H9 (cell line): ENCODE results near the gene PARP1. TPM values are rescaled to one million over a fixed set of nuclear protein-coding genes. Genes with fewer than 3 reads are reported as not detected.

Experiments used
- DNase-seq: peaks from one replicate; pipeline ENCODE4 v3.0.0-alpha.2; 2017
- H2AFZ ChIP-seq: one replicate; pipeline ENCODE4 v1.6.1; 2013; ENCODE audit warnings: mild to moderate bottlenecking, low read length, control low read depth, moderate library complexity
- H2AK5ac ChIP-seq: 2 replicates; pipeline ENCODE4 v1.6.1; 2013; ENCODE audit warnings: low read length, control low read depth, mixed read lengths; ENCODE audit not compliant: insufficient read length
- H2BK120ac ChIP-seq: one replicate; pipeline ENCODE4 v1.6.1; 2013; ENCODE audit warnings: low read depth, mild to moderate bottlenecking, low read length, control low read depth, inconsistent platforms; ENCODE audit not compliant: poor library complexity, severe bottlenecking
- H2BK12ac ChIP-seq: 2 replicates; pipeline ENCODE4 v1.6.1; 2013; ENCODE audit warnings: low read length, control low read depth, mixed read lengths, low read depth; ENCODE audit not compliant: insufficient read length
- H2BK15ac ChIP-seq: 2 replicates; pipeline ENCODE4 v1.6.1; 2013; ENCODE audit warnings: low read depth, low read length, control low read depth
- H2BK20ac ChIP-seq: one replicate; pipeline ENCODE4 v1.6.1; 2013; ENCODE audit warnings: low read depth, mild to moderate bottlenecking, low read length, control low read depth, inconsistent platforms; ENCODE audit not compliant: poor library complexity, severe bottlenecking
- H2BK5ac ChIP-seq: 2 replicates; pipeline ENCODE4 v1.6.1; 2013; ENCODE audit warnings: low read length, control low read depth, mixed read lengths; ENCODE audit not compliant: insufficient read length
- H3K14ac ChIP-seq: 2 replicates; pipeline ENCODE4 v1.6.1; 2013; ENCODE audit warnings: low read length, control low read depth; ENCODE audit not compliant: insufficient read depth
- H3K18ac ChIP-seq: 2 replicates; pipeline ENCODE4 v1.6.1; 2013; ENCODE audit warnings: low read depth, mild to moderate bottlenecking, mixed read lengths, low read length, control low read depth; ENCODE audit not compliant: insufficient read length
- H3K23ac ChIP-seq: 2 replicates; pipeline ENCODE4 v1.6.1; 2013; ENCODE audit warnings: low read length, control low read depth, mixed read lengths, low read depth; ENCODE audit not compliant: insufficient read length
- H3K23me2 ChIP-seq: 2 replicates; pipeline ENCODE4 v1.6.1; 2013; ENCODE audit warnings: low read depth, mild to moderate bottlenecking, mixed read lengths, low read length, control low read depth; ENCODE audit not compliant: insufficient read length, poor library complexity, severe bottlenecking
- H3K27ac ChIP-seq: 2 replicates; pipeline ENCODE4 v1.5.1; 2013; ENCODE audit warnings: low read length, control low read depth, mixed read lengths, low read depth; ENCODE audit not compliant: insufficient read length
- H3K27me3 ChIP-seq: 2 replicates; pipeline ENCODE4 v1.6.1; 2013; ENCODE audit warnings: low read length, control low read depth, inconsistent platforms; ENCODE audit not compliant: insufficient read depth
- H3K4ac ChIP-seq: 2 replicates; pipeline ENCODE4 v1.6.1; 2013; ENCODE audit warnings: low read depth, mild to moderate bottlenecking, control low read depth, inconsistent platforms, low read length, moderate library complexity
- H3K4me1 ChIP-seq: 2 replicates; pipeline ENCODE4 v1.6.1; 2013; ENCODE audit warnings: low read length, control low read depth, inconsistent platforms; ENCODE audit not compliant: insufficient read depth
- H3K4me2 ChIP-seq: 2 replicates; pipeline ENCODE4 v1.6.1; 2013; ENCODE audit warnings: low read length, control low read depth, mixed read lengths; ENCODE audit not compliant: insufficient read length, insufficient read depth
- H3K56ac ChIP-seq: 2 replicates; pipeline ENCODE4 v1.6.1; 2013; ENCODE audit warnings: low read depth, mild to moderate bottlenecking, mixed read lengths, low read length, control low read depth; ENCODE audit not compliant: insufficient read length
- H3K79me1 ChIP-seq: 2 replicates; pipeline ENCODE4 v1.6.1; 2013; ENCODE audit warnings: low read depth, mild to moderate bottlenecking, moderate library complexity, low read length, control low read depth, inconsistent platforms; ENCODE audit not compliant: insufficient read depth, poor library complexity, severe bottlenecking
- H3K79me2 ChIP-seq: 2 replicates; pipeline ENCODE4 v1.6.1; 2013; ENCODE audit warnings: low read length, control low read depth, inconsistent platforms; ENCODE audit not compliant: insufficient read depth
- H3K9ac ChIP-seq: 2 replicates; pipeline ENCODE4 v1.6.1; 2013; ENCODE audit warnings: low read length, control low read depth, mixed read lengths; ENCODE audit not compliant: insufficient read length; ENCODE audit errors: extremely low read depth
- H3K9me3 ChIP-seq: one replicate; pipeline ENCODE4 v1.6.1; 2013; ENCODE audit warnings: low read depth, low read length, inconsistent platforms; ENCODE audit not compliant: control insufficient read depth
- H3T11ph ChIP-seq: one replicate; pipeline ENCODE4 v1.6.1; 2013; ENCODE audit warnings: mild to moderate bottlenecking, low read length, control low read depth, inconsistent platforms
- H4K20me1 ChIP-seq: one replicate; pipeline ENCODE4 v1.6.1; 2013; ENCODE audit not compliant: control insufficient read depth, insufficient read length, insufficient read depth
- H4K5ac ChIP-seq: 2 replicates; pipeline ENCODE4 v1.6.1; 2013; ENCODE audit warnings: low read depth, mild to moderate bottlenecking, mixed read lengths, low read length, control low read depth; ENCODE audit not compliant: insufficient read length
- H4K8ac ChIP-seq: replicated peaks from 2 replicates; pipeline ENCODE4 v1.6.1; 2013; ENCODE audit warnings: low read length, control low read depth, mixed read lengths, low read depth; ENCODE audit not compliant: insufficient read length
- H4K91ac ChIP-seq: 2 replicates; pipeline ENCODE4 v1.6.1; 2013; ENCODE audit warnings: low read depth, mild to moderate bottlenecking, moderate library complexity, mixed read lengths, low read length, control low read depth; ENCODE audit not compliant: insufficient read length
- H3K27ac Mint-ChIP-seq, 3 experiments: 2 replicates in 2 of 3; 3 replicates in 1 of 3; pipeline ENCODE4 v1.8.0; 2020 to 2021; ENCODE audit warnings: mixed read lengths in 3 of 3, mild to moderate bottlenecking in 1 of 3, moderate library complexity in 1 of 3
- H3K27me3 Mint-ChIP-seq: 2 replicates; pipeline ENCODE4 v1.8.0; 2021; ENCODE audit warnings: low read depth, mild to moderate bottlenecking, moderate library complexity, mixed read lengths
- H3K36me3 Mint-ChIP-seq, 3 experiments: 2 replicates in 2 of 3; 3 replicates in 1 of 3; pipeline ENCODE4 v1.8.0; 2020 to 2021; ENCODE audit warnings: low read depth in 3 of 3, mixed read lengths in 3 of 3; ENCODE audit not compliant: insufficient read depth in 1 of 3
- H3K4me1 Mint-ChIP-seq, 2 experiments: 2 replicates each; pipeline ENCODE4 v1.8.0; 2020; ENCODE audit warnings: mixed read lengths in 2 of 2
- H3K4me3 Mint-ChIP-seq, 2 experiments: 2 replicates in 1 of 2; 3 replicates in 1 of 2; pipeline ENCODE4 v1.8.0; 2020 to 2021; ENCODE audit warnings: mild to moderate bottlenecking in 2 of 2, mixed read lengths in 2 of 2, moderate library complexity in 1 of 2
- H3K9me3 Mint-ChIP-seq, 2 experiments: 2 replicates in 1 of 2; 3 replicates in 1 of 2; pipeline ENCODE4 v1.8.0; 2020; ENCODE audit warnings: mild to moderate bottlenecking in 2 of 2, mixed read lengths in 2 of 2, moderate library complexity in 1 of 2
- WGBS: extraction: QIAGEN DNeasy Blood & Tissue Kit; methylation state at CpG from one replicate; pipeline ENCODE4 v1.1.7; 2013; ENCODE audit warnings: missing lambda C conversion rate, low lambda C conversion rate, mixed read lengths; ENCODE audit not compliant: insufficient read length; ENCODE audit errors: extremely low coverage; 5-methylcytosine and 5-hydroxymethylcytosine counted together
- total RNA-seq: library from RNA; stranded (reverse); gene quantifications from 2 replicates; pipeline ENCODE4 v1.2.1, GENCODE V29; 2021
- TF ChIP-seq, protein P1 (sequence below): fragments of 200-600 bp; sonication (generic); conservative IDR thresholded peaks from 3 replicates; pipeline ENCODE4 v1.8.0; 2021; ENCODE audit warnings: antibody characterized with exemption, mild to moderate bottlenecking

The PARP1 gene
- total RNA-seq, 1 experiment from 2014 or later: 337 TPM

DNA sequence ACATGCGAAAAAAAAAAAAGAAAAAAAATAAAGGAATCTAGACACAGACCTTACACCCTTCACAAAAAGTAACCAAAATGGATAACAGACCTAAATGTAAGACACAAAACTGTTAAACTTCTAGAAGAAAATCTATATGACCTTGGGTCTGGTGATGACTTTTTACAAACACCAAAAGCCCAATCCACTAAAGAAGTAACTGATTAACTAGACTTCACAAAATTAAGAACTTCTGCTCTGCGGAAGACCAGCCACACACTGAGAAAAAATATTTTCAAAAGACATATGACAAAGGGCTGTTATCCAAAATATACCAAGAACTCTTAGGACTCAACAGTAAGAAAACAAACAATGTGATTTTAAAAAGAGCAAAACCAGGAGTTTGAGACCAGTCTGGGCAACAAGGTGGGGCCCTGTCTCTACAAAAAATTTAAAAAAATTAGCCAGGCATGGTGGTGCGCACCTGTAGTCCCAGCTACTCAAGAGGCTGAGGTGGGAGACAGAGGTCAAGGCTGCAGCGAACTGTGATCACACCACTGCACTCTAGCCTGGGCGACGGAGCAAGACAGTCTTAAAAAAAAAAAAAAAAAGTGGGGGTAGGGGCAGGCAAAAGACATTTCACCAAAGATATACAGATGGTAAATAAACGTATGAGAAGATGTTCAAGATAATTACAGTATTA is 9.8 kb downstream of the PARP1 start:
- no peak overlapping the region for H3K4me3 Mint-ChIP-seq
- Histone ChIP-seq H3K23me2 (no peaks in the 10 kb centered on the region), H3K27me3 (no peaks in the 10 kb centered on the region), H3K4ac (no peak overlapping the region), H2AK5ac (no peak overlapping the region), H2BK5ac (no peak overlapping the region), H3K9me3 (no peaks in the 10 kb centered on the region), H4K20me1 (peaks cover 2% of the 10 kb centered on the region), H2BK12ac (no peak overlapping the region), H3K4me1 (no peaks in the 10 kb centered on the region; the same call in 1 of the 2 replicates), H4K8ac (no peak overlapping the region), H4K5ac (no peak overlapping the region), H3T11ph (no peak overlapping the region), H3K4me2 (no peak overlapping the region), H4K91ac (no peak overlapping the region), H3K56ac (no peak overlapping the region), H2BK15ac (no peak overlapping the region), H3K79me1 (peaks cover 18% of the 10 kb centered on the region), H2BK120ac (no peak overlapping the region), H3K27ac (no peak overlapping the region), H3K9ac (no peak overlapping the region), H2AFZ (no peak overlapping the region), H2BK20ac (no peak overlapping the region), H3K79me2 (peaks cover 33% of the 10 kb centered on the region; the same call in 1 of the 2 replicates), H3K18ac (no peak overlapping the region), H3K14ac (no peak overlapping the region), H3K23ac (no peak overlapping the region)
- H3K9me3 Mint-ChIP-seq: no peaks in the 10 kb centered on the region
- WGBS: no CpG with 5 or more reads among the region's 7 CpGs
- H3K36me3 Mint-ChIP-seq: peaks cover 51 to 92% (median 90%) of the 10 kb centered on the region in 3 experiments; a peak in 6 of 7 replicates
- DNase-seq: no peak
- TF ChIP-seq, protein P1, sequence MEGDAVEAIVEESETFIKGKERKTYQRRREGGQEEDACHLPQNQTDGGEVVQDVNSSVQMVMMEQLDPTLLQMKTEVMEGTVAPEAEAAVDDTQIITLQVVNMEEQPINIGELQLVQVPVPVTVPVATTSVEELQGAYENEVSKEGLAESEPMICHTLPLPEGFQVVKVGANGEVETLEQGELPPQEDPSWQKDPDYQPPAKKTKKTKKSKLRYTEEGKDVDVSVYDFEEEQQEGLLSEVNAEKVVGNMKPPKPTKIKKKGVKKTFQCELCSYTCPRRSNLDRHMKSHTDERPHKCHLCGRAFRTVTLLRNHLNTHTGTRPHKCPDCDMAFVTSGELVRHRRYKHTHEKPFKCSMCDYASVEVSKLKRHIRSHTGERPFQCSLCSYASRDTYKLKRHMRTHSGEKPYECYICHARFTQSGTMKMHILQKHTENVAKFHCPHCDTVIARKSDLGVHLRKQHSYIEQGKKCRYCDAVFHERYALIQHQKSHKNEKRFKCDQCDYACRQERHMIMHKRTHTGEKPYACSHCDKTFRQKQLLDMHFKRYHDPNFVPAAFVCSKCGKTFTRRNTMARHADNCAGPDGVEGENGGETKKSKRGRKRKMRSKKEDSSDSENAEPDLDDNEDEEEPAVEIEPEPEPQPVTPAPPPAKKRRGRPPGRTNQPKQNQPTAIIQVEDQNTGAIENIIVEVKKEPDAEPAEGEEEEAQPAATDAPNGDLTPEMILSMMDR: no peak
- peaks cover 25 to 31% of the 10 kb centered on the region in 2 experiments for H3K4me1 Mint-ChIP-seq
- H3K27ac Mint-ChIP-seq: peak overlapping the region; percentile 49 to 73 (median 61); a peak in 5 of 7 replicates
- no peaks in the 10 kb centered on the region for H3K27me3 Mint-ChIP-seq
